Neural progenitor cell (in vitro differentiated cells): ENCODE measurements around the gene SLC26A8. TPM values are rescaled to one million over a fixed set of nuclear protein-coding genes. Genes with fewer than 3 reads are reported as not detected.

ENCODE experiments used
- DNase-seq: peaks from one replicate; pipeline ENCODE4 v3.0.0-alpha.2; 2016; ENCODE audit warnings: low spot score
- H2AFZ ChIP-seq: fragments of 200-600 bp; sonication (generic); replicated peaks from 2 replicates; pipeline ENCODE4 v1.6.1; 2016; ENCODE audit warnings: antibody characterized with exemption
- H3F3A ChIP-seq: fragments of 200-600 bp; sonication (generic); 2 replicates; pipeline ENCODE4 v1.6.1; 2016; ENCODE audit warnings: antibody characterized with exemption, low read depth
- H3K27ac ChIP-seq: fragments of 200-600 bp; sonication (generic); 2 replicates; pipeline ENCODE4 v1.5.1; 2016; ENCODE audit warnings: mild to moderate bottlenecking
- H3K27me3 ChIP-seq: fragments of 200-600 bp; sonication (generic); 2 replicates; pipeline ENCODE4 v1.6.1; 2016; ENCODE audit warnings: mild to moderate bottlenecking, moderate library complexity
- H3K36me3 ChIP-seq: fragments of 200-600 bp; sonication (generic); 2 replicates; pipeline ENCODE4 v1.5.1; 2016
- H3K4me1 ChIP-seq: fragments of 200-600 bp; sonication (generic); 2 replicates; pipeline ENCODE4 v1.6.1; 2016; ENCODE audit warnings: mixed run types
- H3K4me2 ChIP-seq: fragments of 200-600 bp; sonication (generic); 2 replicates; pipeline ENCODE4 v1.6.1; 2016
- H3K4me3 ChIP-seq: fragments of 200-600 bp; sonication (generic); 2 replicates; pipeline ENCODE4 v1.5.1; 2016
- H3K79me2 ChIP-seq: fragments of 200-600 bp; sonication (generic); 2 replicates; pipeline ENCODE4 v1.6.1; 2016; ENCODE audit warnings: low read depth
- H3K9ac ChIP-seq: fragments of 200-600 bp; sonication (generic); 2 replicates; pipeline ENCODE4 v1.6.1; 2016
- H3K9me3 ChIP-seq: fragments of 200-600 bp; sonication (generic); 2 replicates; pipeline ENCODE4 v1.5.1; 2016; ENCODE audit warnings: low read depth
- H4K20me1 ChIP-seq: fragments of 200-600 bp; sonication (generic); 2 replicates; pipeline ENCODE4 v1.6.1; 2016; ENCODE audit warnings: low read depth
- H3K27ac Mint-ChIP-seq: 3 replicates; pipeline ENCODE4 v1.8.0; 2021; ENCODE audit warnings: mixed read lengths
- H3K27me3 Mint-ChIP-seq: 2 replicates; pipeline ENCODE4 v1.8.0; 2022; ENCODE audit warnings: low read depth, mild to moderate bottlenecking, inconsistent platforms, moderate library complexity, mixed read lengths; ENCODE audit not compliant: insufficient read depth
- H3K36me3 Mint-ChIP-seq: 3 replicates; pipeline ENCODE4 v1.8.0; 2021; ENCODE audit warnings: mixed read lengths
- H3K4me1 Mint-ChIP-seq: 3 replicates; pipeline ENCODE4 v1.8.0; 2021; ENCODE audit warnings: mixed read lengths
- H3K4me3 Mint-ChIP-seq: 3 replicates; pipeline ENCODE4 v1.8.0; 2021; ENCODE audit warnings: mild to moderate bottlenecking, moderate library complexity, mixed read lengths
- H3K9me3 Mint-ChIP-seq: 3 replicates; pipeline ENCODE4 v1.8.0; 2020; ENCODE audit warnings: mixed read lengths
- EZH2 ChIP-seq: fragments of 200-600 bp; sonication (generic); IDR thresholded peaks from 2 replicates; pipeline ENCODE4 v1.6.1; 2017; ENCODE audit warnings: antibody characterized with exemption, mild to moderate bottlenecking, moderate library complexity
- EZH2phosphoT487 ChIP-seq: fragments of 200-600 bp; sonication (generic); IDR thresholded peaks from 2 replicates; pipeline ENCODE4 v1.6.1; 2017; ENCODE audit warnings: antibody characterized with exemption
- total RNA-seq: library from RNA; depleted of rRNA; stranded (reverse); fragments of >200 nt; gene quantifications from 2 replicates; pipeline ENCODE4 v1.2.3, GENCODE V29; 2015; ENCODE audit warnings: low replicate concordance
- TF ChIP-seq, protein P1 (sequence below): fragments of 200-600 bp; sonication (generic); IDR thresholded peaks from 2 replicates; pipeline ENCODE4 v1.5.1; 2017; ENCODE audit warnings: antibody characterized with exemption, mild to moderate bottlenecking

Gene SLC26A8
- total RNA-seq, 1 donor from 2014 or later = 0.13 TPM

DNA sequence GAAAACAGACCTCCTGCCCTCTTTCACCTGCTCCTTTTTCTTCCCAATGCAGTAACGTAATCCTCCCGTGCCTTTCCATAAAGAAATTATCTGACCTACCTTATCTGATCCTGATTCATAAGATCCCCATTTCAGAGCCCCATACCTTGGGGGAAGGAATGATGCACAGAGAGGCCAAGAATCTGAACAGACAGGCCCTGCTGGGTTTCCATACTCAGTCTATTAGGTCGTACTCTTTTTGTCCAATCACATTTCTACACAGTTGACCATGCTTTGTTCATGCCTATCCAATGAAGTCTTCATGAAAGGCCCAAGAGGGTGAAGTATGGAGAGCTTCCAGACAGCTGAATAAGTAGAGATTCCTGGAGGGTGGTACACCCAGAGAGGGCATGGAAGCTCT, 128.9 kb downstream of the SLC26A8 start:
- peaks cover 100% of the 10 kb centered on the region for H3K79me2 ChIP-seq
- no peak overlapping the region for H3K4me2 ChIP-seq

DNA sequence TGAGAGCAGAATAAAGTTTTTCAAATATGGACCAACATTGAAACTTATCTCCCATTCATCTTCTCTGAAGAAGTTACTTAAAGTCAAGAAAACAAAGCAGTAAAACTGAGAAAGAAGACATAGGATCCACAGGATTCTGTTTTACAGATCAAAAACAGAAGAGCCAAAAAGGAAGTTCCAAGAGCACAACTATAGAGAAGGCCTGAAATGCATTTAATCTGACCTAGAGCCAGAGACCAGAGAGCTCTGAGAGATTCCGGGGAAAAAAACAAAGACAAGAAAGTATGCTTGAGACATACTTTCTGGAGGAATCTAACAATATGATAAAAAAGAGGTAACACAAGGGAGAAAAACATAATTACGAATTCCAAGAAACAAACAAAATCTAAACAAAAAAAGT, 129.7 kb downstream of the SLC26A8 start:
- H3K27me3 Mint-ChIP-seq = no peaks in the 10 kb centered on the region
- Histone ChIP-seq H3F3A (peaks cover 7% of the 10 kb centered on the region), H3K27me3 (no peaks in the 10 kb centered on the region), H3K79me2 (peaks cover 98% of the 10 kb centered on the region), H3K4me3 (no peak overlapping the region), H3K4me1 (peaks cover 6% of the 10 kb centered on the region), H3K9ac (no peak overlapping the region), H2AFZ (no peak overlapping the region), H3K27ac (peak overlapping the region; percentile 61), H4K20me1 (peaks cover 22% of the 10 kb centered on the region), H3K4me2 (peak overlapping the region; percentile 15), H3K9me3 (no peaks in the 10 kb centered on the region), H3K36me3 (peaks cover 11% of the 10 kb centered on the region)
- H3K27ac Mint-ChIP-seq = no peak overlapping the region
- TF ChIP-seq EZH2phosphoT487 (no peak), EZH2 (no peak)
- TF ChIP-seq, protein P1, sequence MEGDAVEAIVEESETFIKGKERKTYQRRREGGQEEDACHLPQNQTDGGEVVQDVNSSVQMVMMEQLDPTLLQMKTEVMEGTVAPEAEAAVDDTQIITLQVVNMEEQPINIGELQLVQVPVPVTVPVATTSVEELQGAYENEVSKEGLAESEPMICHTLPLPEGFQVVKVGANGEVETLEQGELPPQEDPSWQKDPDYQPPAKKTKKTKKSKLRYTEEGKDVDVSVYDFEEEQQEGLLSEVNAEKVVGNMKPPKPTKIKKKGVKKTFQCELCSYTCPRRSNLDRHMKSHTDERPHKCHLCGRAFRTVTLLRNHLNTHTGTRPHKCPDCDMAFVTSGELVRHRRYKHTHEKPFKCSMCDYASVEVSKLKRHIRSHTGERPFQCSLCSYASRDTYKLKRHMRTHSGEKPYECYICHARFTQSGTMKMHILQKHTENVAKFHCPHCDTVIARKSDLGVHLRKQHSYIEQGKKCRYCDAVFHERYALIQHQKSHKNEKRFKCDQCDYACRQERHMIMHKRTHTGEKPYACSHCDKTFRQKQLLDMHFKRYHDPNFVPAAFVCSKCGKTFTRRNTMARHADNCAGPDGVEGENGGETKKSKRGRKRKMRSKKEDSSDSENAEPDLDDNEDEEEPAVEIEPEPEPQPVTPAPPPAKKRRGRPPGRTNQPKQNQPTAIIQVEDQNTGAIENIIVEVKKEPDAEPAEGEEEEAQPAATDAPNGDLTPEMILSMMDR = no peak
- H3K4me3 Mint-ChIP-seq = no peak overlapping the region
- DNase-seq = no peak
- H3K4me1 Mint-ChIP-seq = peaks cover 18% of the 10 kb centered on the region
- H3K9me3 Mint-ChIP-seq = peaks cover 12% of the 10 kb centered on the region
- H3K36me3 Mint-ChIP-seq = peaks cover 38% of the 10 kb centered on the region

More for the DNA sequence above, 128.9 kb downstream of the SLC26A8 start:
- H3K27me3 Mint-ChIP-seq = no peaks in the 10 kb centered on the region
- peaks cover 7% of the 10 kb centered on the region for H3F3A ChIP-seq
- no peak overlapping the region for H3K27ac Mint-ChIP-seq
- peaks cover 6% of the 10 kb centered on the region for H3K4me1 ChIP-seq
- peaks cover 22% of the 10 kb centered on the region for H4K20me1 ChIP-seq
- H3K4me3 Mint-ChIP-seq = no peak overlapping the region
- H3K9ac ChIP-seq = no peak overlapping the region
- H3K4me1 Mint-ChIP-seq = peaks cover 18% of the 10 kb centered on the region
- H2AFZ ChIP-seq = no peak overlapping the region
- peaks cover 11% of the 10 kb centered on the region for H3K36me3 ChIP-seq
- H3K4me3 ChIP-seq = no peak overlapping the region
- H3K27me3 ChIP-seq = no peaks in the 10 kb centered on the region
- H3K9me3 ChIP-seq = no peaks in the 10 kb centered on the region
- peaks cover 42% of the 10 kb centered on the region for H3K36me3 Mint-ChIP-seq
- DNase-seq = no peak
- no peak overlapping the region for H3K27ac ChIP-seq
- peaks cover 12% of the 10 kb centered on the region for H3K9me3 Mint-ChIP-seq
- TF ChIP-seq, protein P1 = no peak
- TF ChIP-seq EZH2 (no peak), EZH2phosphoT487 (no peak)

Other genes starting within 250 kb of the SLC26A8 start
- gene CLPSL2, start 248.0 kb downstream of the SLC26A8 start, total RNA-seq = 1.4 TPM in 1 of 2 replicates, not detected in the other
- gene CLPSL1, start 243.6 kb downstream of the SLC26A8 start, total RNA-seq = not detected in 2 replicates
- gene CLPS, start 227.3 kb downstream of the SLC26A8 start, total RNA-seq = not detected in 2 replicates
- gene LHFPL5, start 219.3 kb downstream of the SLC26A8 start, total RNA-seq = not detected in 2 replicates
- gene SRPK1, start 103.5 kb downstream of the SLC26A8 start, total RNA-seq = 105 and 181 TPM in 2 replicates
- 60.8 and 65.0 TPM in 2 replicates for gene MAPK14, start 3.2 kb upstream of the SLC26A8 start, total RNA-seq
- gene MAPK13, start 105.9 kb upstream of the SLC26A8 start, total RNA-seq = 0.13 and 1.1 TPM in 2 replicates
- gene BRPF3, start 172.1 kb upstream of the SLC26A8 start, total RNA-seq = 14.1 and 25.6 TPM in 2 replicates
- gene PNPLA1, start 245.4 kb upstream of the SLC26A8 start, total RNA-seq = not detected in 2 replicates